Kidney epithelial cell (primary cell): ENCODE data around the gene TRAPPC3. TPM values are rescaled to one million over a fixed set of nuclear protein-coding genes. Genes with fewer than 3 reads are reported as not detected.
A peak's percentile ranks its signal among the peaks of the same experiment; 100 is the strongest.

Experiments
- DNase-seq: peaks from one replicate; pipeline ENCODE4 v3.0.0-alpha.2; 2010; ENCODE audit warnings: low read depth
- H3K27me3 ChIP-seq: 2 replicates; pipeline ENCODE4 v1.6.0; 2011; ENCODE audit warnings: low read length; ENCODE audit not compliant: control insufficient read depth, insufficient read depth
- H3K36me3 ChIP-seq: 2 replicates; pipeline ENCODE4 v1.5.1; 2011; ENCODE audit warnings: low read length; ENCODE audit not compliant: control insufficient read depth, insufficient read depth
- H3K4me3 ChIP-seq: 2 replicates; pipeline ENCODE4 v1.5.1; 2011; ENCODE audit warnings: low read depth, mild to moderate bottlenecking, control low read depth, low read length
- CTCF ChIP-seq: IDR thresholded peaks from 2 replicates; pipeline ENCODE4 v1.5.1; 2011; ENCODE audit warnings: mild to moderate bottlenecking, moderate library complexity, low read length, control low read depth, inconsistent platforms; ENCODE audit not compliant: insufficient read depth, poor library complexity, severe bottlenecking
- total RNA-seq: library from RNA; depleted of rRNA; stranded (reverse); fragments of >200 nt; gene quantifications from 2 replicates; pipeline ENCODE4 v1.2.3, GENCODE V29; 2015

TRAPPC3 gene
- total RNA-seq, 1 donor from 2014 or later: 105 TPM

- Histone ChIP-seq H3K36me3 (no peaks in the 10 kb centered on the region), H3K4me3 (no peak overlapping the region), H3K27me3 (no peaks in the 10 kb centered on the region)
- TF ChIP-seq CTCF: no peak
- DNase-seq: no peak
Measured at GRCh38 chr1:36115200-36115669, 34.1 kb downstream of the TRAPPC3 start.

- no peak for TF ChIP-seq CTCF
- DNase-seq: no peak
- no peak overlapping the region for H3K4me3 ChIP-seq
- H3K36me3 ChIP-seq: no peaks in the 10 kb centered on the region
- no peaks in the 10 kb centered on the region for H3K27me3 ChIP-seq
Measured at GRCh38 chr1:36114371-36114770, 34.9 kb downstream of the TRAPPC3 start.

- Histone ChIP-seq H3K4me3 (no peak overlapping the region), H3K27me3 (no peaks in the 10 kb centered on the region), H3K36me3 (no peaks in the 10 kb centered on the region)
- DNase-seq: no peak
- TF ChIP-seq CTCF: no peak
Measured at GRCh38 chr1:36112823-36113222, 36.5 kb downstream of the TRAPPC3 start.

GRCh38 chr1:36111151-36111550 is 38.1 kb downstream of the TRAPPC3 start:
- Histone ChIP-seq H3K4me3 (no peak overlapping the region), H3K27me3 (no peaks in the 10 kb centered on the region), H3K36me3 (no peaks in the 10 kb centered on the region)
- no peak for DNase-seq
- no peak for TF ChIP-seq CTCF

- no peak for TF ChIP-seq CTCF
- H3K4me3 ChIP-seq: no peak overlapping the region
- H3K27me3 ChIP-seq: no peaks in the 10 kb centered on the region
- peak; percentile 61 for DNase-seq
- H3K36me3 ChIP-seq: no peaks in the 10 kb centered on the region
Measured at GRCh38 chr1:36109041-36109679, 40.1 kb downstream of the TRAPPC3 start.

GRCh38 chr1:36108314-36108713 is 41.0 kb downstream of the TRAPPC3 start:
- no peak overlapping the region for H3K4me3 ChIP-seq
- TF ChIP-seq CTCF: no peak
- no peaks in the 10 kb centered on the region for H3K27me3 ChIP-seq
- DNase-seq: no peak
- H3K36me3 ChIP-seq: no peaks in the 10 kb centered on the region
